ENCODE results near the gene ACCS. TPM values are rescaled to one million over a fixed set of nuclear protein-coding genes. Genes with fewer than 3 reads are reported as not detected.

The ACCS gene
- total RNA-seq, 4 donors from 2014 or later: 14.4 to 23.2 (median 20.1) TPM

DNA sequence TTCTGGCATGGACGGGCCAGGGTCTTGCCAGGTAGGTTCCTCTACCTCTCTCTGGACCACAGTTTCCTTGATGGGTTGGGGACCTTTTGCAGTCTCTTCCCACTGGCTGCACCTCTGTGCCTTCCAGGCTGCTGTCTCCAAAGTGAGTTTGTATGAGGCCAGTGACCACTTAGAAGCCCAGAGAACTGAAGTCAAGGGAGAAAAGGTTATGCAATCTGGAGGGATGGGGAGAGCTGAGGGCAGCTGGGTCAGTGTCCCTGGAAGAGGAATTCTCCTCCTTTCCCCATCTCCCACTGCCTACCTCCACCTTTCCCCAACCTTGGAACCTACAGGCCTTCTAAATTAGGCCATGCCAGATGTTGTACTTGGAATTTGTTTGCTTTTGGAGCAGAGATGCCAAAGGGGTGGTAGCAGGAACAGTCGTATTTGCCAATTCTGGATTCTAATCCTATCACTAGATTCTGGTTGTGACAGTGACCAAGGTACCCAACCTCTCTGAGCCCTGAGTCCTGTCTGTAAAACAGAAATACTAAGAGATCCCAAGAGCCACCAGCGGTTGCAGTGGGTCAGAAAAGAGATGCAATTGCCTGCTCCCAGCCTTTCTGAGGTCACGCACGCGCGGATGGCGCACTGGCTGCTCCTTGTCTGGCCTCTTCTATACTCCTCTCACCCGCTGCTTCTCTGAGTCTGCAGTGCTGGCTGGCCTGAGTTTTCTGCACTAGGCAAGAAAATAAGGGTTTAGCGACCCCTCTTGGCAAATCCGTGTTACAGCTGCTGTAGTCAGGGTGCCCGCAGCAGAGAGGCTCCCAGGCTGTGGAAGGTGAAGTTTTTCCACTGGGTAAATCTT is 29.0 kb upstream of the ACCS start:
- peak; percentile 56 to 57 for DNase-seq
- Histone ChIP-seq H3K9me3 (no peaks in the 10 kb centered on the region), H3K4me3 (replicated peaks in 1 of 3) (no peak overlapping the region), H3K27me3 (no peaks in the 10 kb centered on the region), H3K27ac (peak overlapping the region in 1 of 3 donors; percentile 12), H3K4me1 (peaks cover 0 to 11% of the 10 kb centered on the region in 2 donors), H3K36me3 (no peaks in the 10 kb centered on the region)
- WGBS, 2 donors: 20 to 24% methylated on average over 12 of the region's 12 CpGs
- TF ChIP-seq, protein P1, sequence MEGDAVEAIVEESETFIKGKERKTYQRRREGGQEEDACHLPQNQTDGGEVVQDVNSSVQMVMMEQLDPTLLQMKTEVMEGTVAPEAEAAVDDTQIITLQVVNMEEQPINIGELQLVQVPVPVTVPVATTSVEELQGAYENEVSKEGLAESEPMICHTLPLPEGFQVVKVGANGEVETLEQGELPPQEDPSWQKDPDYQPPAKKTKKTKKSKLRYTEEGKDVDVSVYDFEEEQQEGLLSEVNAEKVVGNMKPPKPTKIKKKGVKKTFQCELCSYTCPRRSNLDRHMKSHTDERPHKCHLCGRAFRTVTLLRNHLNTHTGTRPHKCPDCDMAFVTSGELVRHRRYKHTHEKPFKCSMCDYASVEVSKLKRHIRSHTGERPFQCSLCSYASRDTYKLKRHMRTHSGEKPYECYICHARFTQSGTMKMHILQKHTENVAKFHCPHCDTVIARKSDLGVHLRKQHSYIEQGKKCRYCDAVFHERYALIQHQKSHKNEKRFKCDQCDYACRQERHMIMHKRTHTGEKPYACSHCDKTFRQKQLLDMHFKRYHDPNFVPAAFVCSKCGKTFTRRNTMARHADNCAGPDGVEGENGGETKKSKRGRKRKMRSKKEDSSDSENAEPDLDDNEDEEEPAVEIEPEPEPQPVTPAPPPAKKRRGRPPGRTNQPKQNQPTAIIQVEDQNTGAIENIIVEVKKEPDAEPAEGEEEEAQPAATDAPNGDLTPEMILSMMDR (IDR thresholded peaks at IDR 0.05): peak in 5 of 6 experiments; percentile 29 to 59 (median 45)
- no peak for TF ChIP-seq POLR2A (IDR thresholded peaks at IDR 0.05)
- intact Hi-C loops (cut with DNase I): loop anchor here (10.0 kb wide), 1 partner anchor 142 kb away; no protein-coding TSS in a partner anchor

DNA sequence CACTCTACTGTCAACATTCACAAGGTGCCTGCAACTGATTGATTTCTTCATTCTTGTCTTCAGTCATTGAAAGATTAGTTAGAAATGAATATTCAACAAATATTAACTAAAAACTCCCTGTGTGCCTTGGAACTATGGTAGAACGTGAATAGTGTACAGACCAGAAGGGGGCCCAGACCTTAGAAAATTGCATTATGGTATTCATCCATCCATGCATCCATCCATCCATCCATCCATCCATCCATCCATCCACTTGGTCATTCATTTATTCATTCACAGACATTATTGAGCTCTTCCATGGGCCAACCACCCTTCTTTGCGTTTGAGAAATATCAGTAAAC is 28.4 kb upstream of the ACCS start:
- 80 to 87% methylated on average over 2 of the region's 2 CpGs for WGBS, 2 donors
- no peak overlapping the region for H3K4me3 ChIP-seq (replicated peaks in 1 of 3)

DNA sequence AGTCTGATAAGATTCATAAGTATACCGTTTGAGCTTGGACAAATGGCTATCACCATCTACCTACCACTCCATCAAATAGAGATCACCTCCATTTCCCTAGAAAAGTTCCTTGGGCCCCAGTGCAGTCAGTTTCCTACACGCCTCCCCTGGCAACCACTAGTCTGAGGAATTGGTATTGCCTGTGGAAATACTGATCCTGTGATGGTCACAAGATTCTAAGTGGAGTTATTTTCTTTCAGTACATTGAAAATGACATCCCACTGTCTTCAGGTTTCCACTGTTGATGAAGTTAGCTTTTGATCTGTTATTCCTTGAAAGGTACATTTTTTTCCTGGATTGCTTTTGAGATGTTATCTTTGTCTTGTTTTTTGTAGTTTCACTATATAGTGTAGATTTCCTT is 22.9 kb upstream of the ACCS start:
- Histone ChIP-seq H3K36me3 (no peaks in the 10 kb centered on the region), H3K27me3 (no peaks in the 10 kb centered on the region), H3K27ac (no peak overlapping the region), H3K4me1 (no peaks in the 10 kb centered on the region), H3K4me3 (replicated peaks in 1 of 3) (no peak overlapping the region), H3K9me3 (no peaks in the 10 kb centered on the region)
- DNase-seq: no peak
- intact Hi-C loops (cut with DNase I): no loop called here
- no peak for TF ChIP-seq POLR2A (IDR thresholded peaks at IDR 0.05)
- TF ChIP-seq, protein P1 (IDR thresholded peaks at IDR 0.05): no peak
- WGBS, 2 donors: 89 to 91% methylated on average over 2 of the region's 2 CpGs

More for the DNA sequence above, 28.4 kb upstream of the ACCS start:
- H3K27ac ChIP-seq: no peak overlapping the region
- H3K4me1 ChIP-seq: peaks cover 0 to 9% of the 10 kb centered on the region in 2 donors
- H3K27me3 ChIP-seq: no peaks in the 10 kb centered on the region
- H3K9me3 ChIP-seq: no peaks in the 10 kb centered on the region
- no peak for TF ChIP-seq POLR2A (IDR thresholded peaks at IDR 0.05)
- TF ChIP-seq, protein P1 (IDR thresholded peaks at IDR 0.05): no peak
- intact Hi-C loops (cut with DNase I): loop anchor here (10.0 kb wide), 1 partner anchor 143 kb away; no protein-coding TSS in a partner anchor
- no peak for DNase-seq
- no peaks in the 10 kb centered on the region for H3K36me3 ChIP-seq

DNA sequence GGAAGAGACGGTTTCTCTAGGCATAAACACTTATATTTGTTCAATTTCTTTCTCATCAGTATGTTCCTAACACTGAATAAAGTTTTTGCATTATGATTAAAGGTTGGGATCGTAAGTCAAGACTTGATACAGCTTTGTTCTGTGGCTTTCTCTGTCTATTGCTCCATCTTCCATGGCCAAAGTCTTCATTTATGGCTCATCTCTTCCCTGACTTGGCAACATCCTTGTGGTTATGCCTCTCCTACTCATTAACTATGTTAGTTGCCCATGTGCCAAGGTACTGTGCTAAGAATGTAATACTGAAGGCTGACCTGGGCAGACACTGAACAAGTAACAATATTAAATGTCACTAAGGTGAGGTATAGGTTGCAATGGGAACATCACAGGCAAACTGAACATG is 19.9 kb upstream of the ACCS start:
- TF ChIP-seq, protein P1 (IDR thresholded peaks at IDR 0.05): no peak
- TF ChIP-seq POLR2A (IDR thresholded peaks at IDR 0.05): no peak
- H3K27me3 ChIP-seq: no peaks in the 10 kb centered on the region
- no peaks in the 10 kb centered on the region for H3K9me3 ChIP-seq
- DNase-seq: no peak
- H3K4me3 ChIP-seq (replicated peaks in 1 of 3): no peak overlapping the region
- H3K4me1 ChIP-seq: no peaks in the 10 kb centered on the region
- no peak overlapping the region for H3K27ac ChIP-seq
- H3K36me3 ChIP-seq: no peaks in the 10 kb centered on the region
- 82 to 84% methylated on average over 2 of the region's 2 CpGs for WGBS, 2 donors
- intact Hi-C loops (cut with DNase I): no loop called here

DNA sequence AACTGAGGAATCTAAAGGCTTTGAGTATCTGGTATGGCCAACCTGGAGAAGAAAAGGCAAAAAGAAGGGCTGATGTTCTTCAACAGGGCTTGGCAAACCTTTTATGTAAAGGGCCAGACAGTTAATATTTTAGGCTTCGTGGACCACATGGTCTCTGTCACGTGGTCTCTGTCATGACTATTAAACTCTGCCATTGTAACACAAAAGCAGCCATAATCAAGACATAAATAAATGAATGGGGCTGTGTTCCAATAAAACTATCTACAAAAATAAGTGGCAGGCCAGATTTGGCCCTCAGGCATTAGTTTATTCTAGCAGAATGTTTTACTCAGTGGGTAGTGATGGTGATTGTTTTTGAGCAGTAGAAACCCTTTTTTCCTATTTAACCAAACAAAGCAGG is 18.8 kb upstream of the ACCS start:
- 67 to 69% methylated on average over 2 of the region's 2 CpGs for WGBS, 2 donors
- H3K36me3 ChIP-seq: no peaks in the 10 kb centered on the region
- no peaks in the 10 kb centered on the region for H3K27me3 ChIP-seq
- no peak overlapping the region for H3K4me3 ChIP-seq (replicated peaks in 1 of 3)
- intact Hi-C loops (cut with DNase I): no loop called here
- no peak overlapping the region for H3K27ac ChIP-seq
- H3K4me1 ChIP-seq: no peaks in the 10 kb centered on the region
- DNase-seq: no peak
- no peaks in the 10 kb centered on the region for H3K9me3 ChIP-seq
- TF ChIP-seq, protein P1 (IDR thresholded peaks at IDR 0.05): no peak
- no peak for TF ChIP-seq POLR2A (IDR thresholded peaks at IDR 0.05)
